Thoracic aorta (tissue), 2 donors: Measurements from ENCODE around the gene DSCAM. TPM values are rescaled to one million over a fixed set of nuclear protein-coding genes. Genes with fewer than 3 reads are reported as not detected.

Source experiments
- ATAC-seq: fragments of 150-250 bp; one replicate; pipeline ENCODE4 v1.8.0; 2017; ENCODE audit warnings: low read depth; ENCODE audit not compliant: insufficient number of reproducible peaks, low FRiP score
- DNase-seq: peaks from one replicate; pipeline ENCODE4 v3.0.0-alpha.2; 2020; ENCODE audit warnings: low spot score
- H3K27ac ChIP-seq, 2 donors: fragments of 200-600 bp; sonication (generic); 1 replicate in 1 of 2; 2 replicates in 1 of 2; pipeline ENCODE4 v1.5.1; 2016; ENCODE audit warnings: mild to moderate bottlenecking in 2 of 2, moderate library complexity in 2 of 2
- H3K27me3 ChIP-seq: fragments of 200-600 bp; sonication (generic); replicated peaks from 2 replicates; pipeline ENCODE4 v1.6.0; 2016; ENCODE audit warnings: mild to moderate bottlenecking; ENCODE audit not compliant: insufficient read depth
- H3K36me3 ChIP-seq: fragments of 200-600 bp; sonication (generic); one replicate; pipeline ENCODE4 v1.5.1; 2016
- H3K4me1 ChIP-seq, 2 donors: fragments of 200-600 bp; sonication (generic); 1 replicate in 1 of 2; 2 replicates in 1 of 2; pipeline versions ENCODE4 v1.5.1 to v1.6.0; 2016; ENCODE audit warnings: low read depth in 2 of 2, mild to moderate bottlenecking in 1 of 2; ENCODE audit not compliant: control insufficient read depth in 1 of 2
- H3K4me3 ChIP-seq: fragments of 200-600 bp; sonication (generic); 2 replicates; pipeline ENCODE4 v1.5.1; 2016; ENCODE audit warnings: mild to moderate bottlenecking
- H3K9me3 ChIP-seq: fragments of 200-600 bp; sonication (generic); 2 replicates; pipeline ENCODE4 v1.5.1; 2016
- total RNA-seq, 2 donors: library from RNA; depleted of rRNA; stranded (reverse); fragments of >200 nt; gene quantifications; one replicate each; pipeline versions ENCODE4 v1.1.0 to v1.2.3, GENCODE V29; 2016
- TF ChIP-seq, protein P1 (sequence below): fragments of 200-600 bp; sonication (generic); IDR thresholded peaks from one replicate; pipeline ENCODE4 v1.5.1; 2019; ENCODE audit warnings: antibody characterized with exemption

Gene DSCAM
- total RNA-seq, 2 donors from 2014 or later = not detected

DNA sequence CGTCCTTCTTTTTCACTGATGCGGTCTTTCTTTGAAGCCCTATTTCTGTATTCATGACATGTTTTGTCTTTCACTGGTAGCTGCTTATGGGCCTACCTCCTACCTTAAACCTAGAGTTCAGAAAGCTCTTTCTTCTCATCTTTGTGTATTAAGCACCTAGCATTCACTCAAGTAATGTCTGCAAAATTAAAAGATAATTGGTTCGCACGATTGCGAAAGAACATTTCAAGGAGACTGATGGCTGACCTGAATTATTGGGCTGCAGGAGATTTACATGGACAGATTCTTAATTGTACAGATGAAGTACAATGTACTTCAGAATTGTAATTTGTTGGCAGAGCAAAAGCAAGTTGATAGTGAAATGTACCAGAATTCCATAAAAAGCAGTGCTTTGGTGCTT lies 773.3 kb downstream of the DSCAM start:
- no peaks in the 10 kb centered on the region for H3K36me3 ChIP-seq
- no peak for DNase-seq
- H3K27ac ChIP-seq = no peak overlapping the region

DNA sequence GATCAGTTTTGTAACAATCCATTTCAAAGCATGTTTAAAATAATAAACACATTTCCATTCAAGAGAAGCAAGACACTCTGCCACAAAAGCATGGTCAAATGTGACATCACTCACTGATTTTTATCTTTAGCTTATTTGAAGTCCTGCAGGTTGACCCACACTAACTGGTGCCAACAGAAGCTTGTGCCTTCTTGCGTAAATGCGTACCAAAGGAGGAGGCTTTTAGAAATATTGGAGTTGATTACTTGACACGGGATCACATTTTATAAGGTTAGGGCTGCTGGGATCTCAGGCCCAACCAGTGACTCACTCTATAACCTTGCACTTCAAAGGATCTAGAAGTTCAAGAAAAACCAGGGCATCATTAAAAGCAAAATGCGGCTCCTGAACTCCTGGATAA lies 776.1 kb downstream of the DSCAM start:
- TF ChIP-seq, protein P1, sequence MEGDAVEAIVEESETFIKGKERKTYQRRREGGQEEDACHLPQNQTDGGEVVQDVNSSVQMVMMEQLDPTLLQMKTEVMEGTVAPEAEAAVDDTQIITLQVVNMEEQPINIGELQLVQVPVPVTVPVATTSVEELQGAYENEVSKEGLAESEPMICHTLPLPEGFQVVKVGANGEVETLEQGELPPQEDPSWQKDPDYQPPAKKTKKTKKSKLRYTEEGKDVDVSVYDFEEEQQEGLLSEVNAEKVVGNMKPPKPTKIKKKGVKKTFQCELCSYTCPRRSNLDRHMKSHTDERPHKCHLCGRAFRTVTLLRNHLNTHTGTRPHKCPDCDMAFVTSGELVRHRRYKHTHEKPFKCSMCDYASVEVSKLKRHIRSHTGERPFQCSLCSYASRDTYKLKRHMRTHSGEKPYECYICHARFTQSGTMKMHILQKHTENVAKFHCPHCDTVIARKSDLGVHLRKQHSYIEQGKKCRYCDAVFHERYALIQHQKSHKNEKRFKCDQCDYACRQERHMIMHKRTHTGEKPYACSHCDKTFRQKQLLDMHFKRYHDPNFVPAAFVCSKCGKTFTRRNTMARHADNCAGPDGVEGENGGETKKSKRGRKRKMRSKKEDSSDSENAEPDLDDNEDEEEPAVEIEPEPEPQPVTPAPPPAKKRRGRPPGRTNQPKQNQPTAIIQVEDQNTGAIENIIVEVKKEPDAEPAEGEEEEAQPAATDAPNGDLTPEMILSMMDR = no peak
- H3K9me3 ChIP-seq = no peaks in the 10 kb centered on the region
- no peaks in the 10 kb centered on the region for H3K27me3 ChIP-seq
- no peak overlapping the region for H3K4me3 ChIP-seq
- DNase-seq = no peak
- H3K36me3 ChIP-seq = no peaks in the 10 kb centered on the region
- no peak overlapping the region for H3K27ac ChIP-seq
- peaks cover 0 to 14% of the 10 kb centered on the region in 2 donors for H3K4me1 ChIP-seq
- no peak for ATAC-seq

More for the DNA sequence above, 773.3 kb downstream of the DSCAM start:
- Histone ChIP-seq H3K27me3 (no peaks in the 10 kb centered on the region), H3K9me3 (no peaks in the 10 kb centered on the region), H3K4me3 (no peak overlapping the region), H3K4me1 (peaks cover 0 to 14% of the 10 kb centered on the region in 2 donors)
- TF ChIP-seq, protein P1 = no peak
- no peak for ATAC-seq

DNA sequence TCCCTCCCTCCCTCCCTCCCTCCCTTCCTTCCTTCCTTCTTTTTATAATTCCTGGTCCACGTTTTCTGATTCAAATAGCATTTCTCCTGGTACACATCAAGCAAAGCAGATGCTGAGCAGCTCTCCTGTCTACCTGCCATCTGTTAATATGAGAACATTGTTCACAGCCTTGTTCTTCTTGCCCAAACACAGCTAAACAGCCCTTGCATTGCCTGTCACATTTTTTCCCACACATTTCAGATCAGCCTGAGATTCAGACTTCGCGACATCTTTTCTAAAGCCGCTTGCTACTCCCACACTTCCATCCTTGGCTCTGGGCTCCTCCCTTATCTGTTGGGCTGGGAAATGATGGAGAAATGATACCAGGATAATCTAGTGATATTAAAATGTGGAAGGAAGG lies 779.2 kb downstream of the DSCAM start:
- H3K4me3 ChIP-seq = no peak overlapping the region
- no peaks in the 10 kb centered on the region for H3K9me3 ChIP-seq
- no peaks in the 10 kb centered on the region for H3K36me3 ChIP-seq
- TF ChIP-seq, protein P1 = no peak
- no peak for ATAC-seq
- no peaks in the 10 kb centered on the region for H3K4me1 ChIP-seq
- no peaks in the 10 kb centered on the region for H3K27me3 ChIP-seq
- DNase-seq = no peak
- no peak overlapping the region for H3K27ac ChIP-seq

DNA sequence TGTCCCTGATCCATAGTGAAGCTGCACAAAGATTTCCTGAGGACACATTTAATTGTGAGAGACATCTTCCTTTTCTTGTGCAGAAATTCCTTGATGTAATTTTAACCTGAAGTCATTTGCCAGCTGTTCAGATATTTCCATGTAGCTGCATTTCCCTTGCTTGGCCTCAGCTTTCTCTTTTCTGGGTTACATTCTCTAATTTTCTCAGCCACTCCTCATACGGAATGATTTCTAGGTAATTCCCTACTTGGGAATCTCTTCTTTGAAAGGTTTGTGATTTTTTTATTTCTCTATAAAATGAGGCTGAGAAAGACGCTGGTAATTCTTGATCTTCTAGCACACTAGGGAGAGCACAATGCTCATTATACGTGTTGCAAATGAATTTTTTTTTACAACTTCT lies 780.7 kb downstream of the DSCAM start:
- H3K4me3 ChIP-seq = no peak overlapping the region
- no peak for DNase-seq
- TF ChIP-seq, protein P1 = no peak
- no peaks in the 10 kb centered on the region for H3K36me3 ChIP-seq
- no peaks in the 10 kb centered on the region for H3K9me3 ChIP-seq
- ATAC-seq = no peak
- no peaks in the 10 kb centered on the region for H3K27me3 ChIP-seq
- H3K4me1 ChIP-seq = no peaks in the 10 kb centered on the region
- H3K27ac ChIP-seq = no peak overlapping the region

DNA sequence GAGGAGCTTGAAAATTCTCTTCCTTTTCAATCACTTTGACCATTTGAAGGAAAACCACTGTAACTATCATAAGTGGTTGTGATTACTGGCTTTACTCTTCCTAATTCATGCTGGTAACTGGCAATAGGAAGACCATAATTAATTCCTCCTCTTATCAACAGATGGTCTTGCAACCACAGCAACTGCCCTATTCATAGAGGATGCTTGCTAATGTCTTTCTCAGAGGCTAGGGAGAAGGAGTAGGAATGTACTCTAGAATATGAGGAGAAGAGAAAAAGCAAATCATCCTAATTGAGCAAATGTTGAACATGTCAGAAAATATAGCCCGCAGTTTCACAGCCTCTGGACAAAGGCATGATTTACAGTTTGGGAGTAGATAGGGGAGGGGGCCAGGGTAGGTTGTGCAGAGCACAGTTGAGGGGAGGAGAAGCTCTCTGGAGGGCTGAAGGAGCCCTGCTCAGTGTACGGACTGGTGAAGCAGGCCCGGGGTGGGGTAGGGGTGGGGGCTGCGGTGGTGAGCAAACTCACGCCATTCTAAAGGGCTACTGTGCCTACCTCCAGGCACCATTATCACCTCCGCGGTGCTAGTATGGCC lies 786.8 kb downstream of the DSCAM start:
- DNase-seq = no peak
- TF ChIP-seq, protein P1 = no peak

More for the DNA sequence above, 786.8 kb downstream of the DSCAM start:
- no peak overlapping the region for H3K27ac ChIP-seq
- no peak for ATAC-seq
- peaks cover 0 to 3% of the 10 kb centered on the region in 2 donors for H3K4me1 ChIP-seq
- H3K9me3 ChIP-seq = no peaks in the 10 kb centered on the region
- no peaks in the 10 kb centered on the region for H3K36me3 ChIP-seq
- H3K4me3 ChIP-seq = no peak overlapping the region
- no peaks in the 10 kb centered on the region for H3K27me3 ChIP-seq
